GM18526 (cell line): ENCODE measurements around the gene SEC63.

Experiments
- POLR2A ChIP-seq: IDR thresholded peaks from 3 replicates; pipeline ENCODE4 v1.6.1; 2011; ENCODE audit not compliant: insufficient read length; ENCODE audit errors: extremely low read depth

SEC63 gene

GRCh38 chr6:107941199-107941598 is 16.8 kb downstream of the SEC63 start:
- no peak for TF ChIP-seq POLR2A

DNA sequence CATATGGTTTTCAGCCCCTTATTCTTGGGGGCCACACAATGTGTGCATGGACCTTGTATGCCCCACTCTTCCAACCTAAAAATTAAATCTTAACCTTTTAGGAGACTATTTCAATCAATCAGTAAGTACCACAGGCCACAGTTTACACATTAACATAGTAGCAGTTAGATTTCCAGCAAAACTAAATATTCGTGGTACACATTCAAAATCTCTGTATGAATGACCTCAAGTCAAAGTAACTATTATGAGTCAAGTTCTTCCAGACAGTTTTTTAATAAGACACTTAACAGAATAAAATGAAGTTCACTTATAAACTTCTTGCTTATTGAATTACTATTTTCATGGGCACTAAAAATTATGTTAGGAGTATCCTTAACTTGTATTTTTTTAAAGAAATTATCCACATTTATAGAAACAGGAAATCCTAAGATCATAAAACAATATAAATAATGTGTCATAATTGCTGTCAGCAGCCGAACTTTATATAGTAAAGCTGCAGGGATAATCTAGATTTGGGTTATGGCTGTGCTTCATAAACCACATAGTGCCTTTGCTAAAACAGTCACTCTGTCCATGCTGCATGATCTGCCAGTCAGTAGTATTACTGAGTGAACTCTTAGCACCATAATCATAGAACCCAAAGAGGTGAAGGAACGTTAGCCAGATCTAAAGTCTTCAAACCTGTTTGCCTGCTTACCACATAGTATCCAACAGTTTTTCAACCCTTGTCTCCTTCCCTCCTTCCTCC is 21.7 kb downstream of the SEC63 start:
- no peak for TF ChIP-seq POLR2A

- no peak for TF ChIP-seq POLR2A
Observed at GRCh38 chr6:107932580-107932979, 25.4 kb downstream of the SEC63 start.

- TF ChIP-seq POLR2A: no peak
Observed at GRCh38 chr6:107931894-107932293, 26.1 kb downstream of the SEC63 start.

DNA sequence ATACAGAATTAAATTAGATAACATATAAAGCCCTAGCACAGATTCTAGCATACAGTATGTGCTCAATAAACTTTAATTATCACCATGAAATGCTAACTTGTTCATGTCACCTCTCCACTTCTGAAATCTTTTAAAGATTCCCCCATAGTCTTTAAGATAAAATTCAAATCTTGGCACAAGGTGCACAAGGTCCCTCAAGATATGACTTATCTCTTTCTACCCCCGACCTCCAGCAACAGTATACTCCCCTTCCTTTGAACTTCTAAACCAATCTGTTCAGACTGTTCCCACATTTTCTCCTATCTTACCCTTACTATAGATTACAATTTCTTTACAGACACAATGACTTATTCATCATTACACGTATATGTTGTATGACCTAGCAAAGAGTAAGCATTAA is 29.0 kb downstream of the SEC63 start:
- no peak for TF ChIP-seq POLR2A

DNA sequence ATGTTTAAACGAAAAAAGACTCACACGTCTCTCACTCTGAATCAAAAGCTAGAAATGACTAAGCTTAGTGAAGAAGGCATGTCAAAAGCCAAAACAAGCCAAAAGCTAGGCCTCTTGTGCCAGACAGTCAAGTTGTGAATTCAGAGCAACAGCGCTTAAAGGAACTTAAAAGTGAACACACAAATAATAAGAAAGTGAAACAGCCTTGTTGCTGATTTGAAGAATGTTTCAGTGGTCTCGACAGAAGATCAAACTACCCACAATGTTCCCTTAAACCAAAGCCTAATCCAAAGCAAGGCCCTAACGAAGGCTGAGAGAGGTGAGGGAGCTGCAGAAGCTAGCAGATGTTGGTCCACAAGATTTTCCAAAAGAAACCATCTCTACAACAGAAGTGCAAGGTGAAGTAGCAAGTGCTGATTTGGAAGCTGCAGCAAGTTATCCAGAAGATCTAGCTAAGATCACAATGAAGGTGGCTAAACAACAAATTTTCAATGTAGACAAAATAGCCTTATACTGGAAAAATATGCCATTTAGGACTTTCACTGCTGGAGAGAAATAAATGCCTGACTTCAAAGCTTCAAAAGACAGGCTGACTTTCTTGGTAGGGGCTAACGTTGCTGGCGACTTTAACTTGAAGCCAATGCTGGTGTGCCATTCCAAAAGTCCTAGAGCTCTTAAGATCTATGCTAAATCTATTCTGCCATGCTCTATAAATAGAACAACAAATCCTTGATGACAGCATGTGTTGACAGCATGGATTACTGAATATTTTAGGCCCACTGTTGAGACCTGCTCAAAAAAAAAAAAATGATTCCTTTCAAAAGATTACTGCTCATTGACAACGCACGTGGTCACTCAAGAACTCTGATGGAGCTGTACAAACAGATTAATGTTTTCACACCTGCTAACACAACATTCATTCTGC is 40.3 kb downstream of the SEC63 start:
- TF ChIP-seq POLR2A: no peak

- no peak for TF ChIP-seq POLR2A
Observed at GRCh38 chr6:107911692-107912091, 46.3 kb downstream of the SEC63 start.

- TF ChIP-seq POLR2A: no peak
Observed at GRCh38 chr6:107894809-107895396, 63.1 kb downstream of the SEC63 start.

GRCh38 chr6:107879941-107880340 is 78.1 kb downstream of the SEC63 start:
- no peak for TF ChIP-seq POLR2A

DNA sequence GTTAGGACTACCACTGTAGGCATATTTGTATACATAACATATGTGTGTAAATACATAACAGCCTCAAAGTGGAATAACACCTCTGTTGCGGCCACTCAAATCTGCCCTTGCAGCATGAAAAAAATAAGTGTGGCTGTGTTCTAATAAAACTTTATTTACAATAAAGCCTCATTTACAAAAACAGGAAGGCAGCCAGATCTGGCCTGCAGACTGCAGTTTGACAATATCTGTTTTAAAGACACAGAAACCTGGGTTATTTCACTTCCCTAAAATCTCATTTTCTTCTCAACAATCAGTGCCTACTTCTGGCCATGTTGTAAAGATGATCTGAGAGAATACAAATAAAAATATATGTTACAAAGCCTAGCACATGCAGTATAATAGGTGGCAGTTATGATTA is 80.0 kb downstream of the SEC63 start:
- no peak for TF ChIP-seq POLR2A

DNA sequence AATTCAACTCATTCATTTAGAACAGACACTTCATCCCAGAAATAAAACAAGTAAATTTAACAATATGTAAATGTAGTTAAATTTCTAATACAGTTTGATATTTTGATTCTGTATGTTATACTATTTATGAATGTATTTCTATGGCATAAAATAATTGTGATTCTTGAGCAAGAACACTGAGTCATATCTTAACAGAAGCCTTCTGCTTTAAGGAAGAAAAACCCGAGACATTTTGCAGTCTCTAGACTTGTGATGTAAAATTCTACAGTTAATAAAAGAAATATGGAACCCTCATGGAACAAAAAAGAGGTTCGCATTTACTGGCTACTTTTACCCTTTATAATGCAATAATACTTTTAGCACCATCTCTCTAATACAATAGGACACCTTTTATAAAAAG is 86.0 kb downstream of the SEC63 start:
- no peak for TF ChIP-seq POLR2A

GRCh38 chr6:107871016-107871415 is 87.0 kb downstream of the SEC63 start:
- TF ChIP-seq POLR2A: no peak

DNA sequence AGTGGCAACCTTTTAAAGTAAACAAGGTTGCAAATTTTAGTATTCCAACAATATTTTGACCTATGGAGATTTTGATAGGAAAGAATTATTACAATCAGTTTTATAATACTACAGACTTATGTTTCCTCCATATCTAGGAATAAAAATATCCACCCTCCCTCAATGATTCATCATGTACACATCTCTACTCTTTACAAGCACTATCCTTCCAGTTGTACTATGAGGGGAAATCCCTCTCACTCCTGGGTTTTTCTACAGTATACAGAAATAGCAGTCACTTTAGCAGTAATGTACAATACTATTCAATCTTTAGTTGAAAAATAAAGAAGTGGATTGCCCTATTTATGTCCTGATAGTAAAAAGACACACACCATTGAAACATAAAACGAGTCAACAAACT is 87.6 kb downstream of the SEC63 start:
- no peak for TF ChIP-seq POLR2A

DNA sequence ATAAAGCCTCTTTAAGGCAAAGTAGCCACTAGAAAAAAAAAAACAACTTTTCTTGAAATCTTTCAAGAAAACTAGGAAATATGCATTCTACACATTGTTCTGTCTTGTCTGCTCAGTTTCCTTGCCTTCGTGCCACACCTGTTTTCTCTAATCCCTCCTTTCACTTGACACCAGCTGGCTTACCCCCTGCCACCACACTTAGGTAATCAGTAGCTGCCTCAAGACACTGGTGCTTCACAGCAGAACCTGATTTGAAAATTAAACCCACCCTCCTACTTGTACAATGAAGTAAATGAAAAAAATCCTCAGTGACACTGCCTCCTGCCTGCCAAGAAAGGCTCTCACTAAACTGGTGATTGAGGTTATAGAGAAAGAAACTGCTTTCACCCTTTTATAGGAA is 88.1 kb downstream of the SEC63 start:
- no peak for TF ChIP-seq POLR2A

DNA sequence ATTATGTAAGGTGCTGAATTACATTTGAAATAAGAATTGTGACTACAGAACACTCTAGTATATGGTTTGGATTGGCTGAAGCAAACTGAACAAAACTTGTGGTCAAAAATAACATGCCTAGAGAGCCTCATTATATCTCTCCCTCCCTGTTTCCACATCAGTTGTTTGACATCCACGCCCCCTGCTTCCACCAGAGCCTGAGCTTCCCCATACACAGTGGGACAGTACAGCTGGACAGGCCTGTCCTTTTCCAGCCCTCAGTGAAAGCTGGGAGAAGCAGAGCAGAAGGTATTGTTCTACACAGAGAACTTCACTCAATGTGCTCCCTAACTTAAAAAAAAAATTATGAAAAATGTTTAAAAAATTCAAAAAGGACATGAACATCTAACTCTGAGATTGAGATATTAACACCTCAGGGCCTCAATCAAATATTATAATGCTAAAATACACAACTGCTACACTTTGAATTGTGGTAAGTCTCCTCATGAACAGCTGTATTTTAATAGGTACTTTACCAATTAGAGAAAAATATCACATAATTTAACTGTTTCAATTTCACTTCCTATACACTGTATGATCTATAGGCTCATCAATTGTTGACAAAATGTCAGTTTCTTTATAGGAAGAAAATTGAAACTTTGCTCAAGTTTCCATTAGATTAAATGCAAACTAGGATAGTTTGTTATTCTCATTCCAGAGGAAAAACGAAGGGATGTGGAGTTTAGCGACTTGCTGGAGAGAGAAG is 89.0 kb downstream of the SEC63 start:
- no peak for TF ChIP-seq POLR2A
